Right lobe of liver (tissue), 4 donors: ENCODE measurements around the gene GRM7.

Experiments
- CTCF ChIP-seq, 4 donors: fragments of 200-600 bp in 3 of 4; fragments of 450-650 bp in 1 of 4; IDR thresholded peaks; one replicate each; pipeline versions ENCODE4 v1.5.1 to v1.8.0; 2016 to 2022; ENCODE audit warnings: antibody characterized with exemption in 4 of 4, mild to moderate bottlenecking in 2 of 4
- POLR2A ChIP-seq: fragments of 450-650 bp; IDR thresholded peaks from one replicate; pipeline ENCODE4 v1.6.1; 2017; ENCODE audit warnings: antibody characterized with exemption, mild to moderate bottlenecking
- donor health status: DM: no; HTN: no; CAD: no.
- donor health status: DM: no; HTN: no; CAD: no.
- donor health status: DM: no; HTN: yes; CAD: no.

- TF ChIP-seq POLR2A (no peak), CTCF (IDR thresholded peaks at IDR 0.05) (no peak)
These were observed 234.2 kb downstream of the GRM7 start for GRCh38 chr3:7095116-7095515.
